ENCODE measurements around the gene IGFBP2.

DNA sequence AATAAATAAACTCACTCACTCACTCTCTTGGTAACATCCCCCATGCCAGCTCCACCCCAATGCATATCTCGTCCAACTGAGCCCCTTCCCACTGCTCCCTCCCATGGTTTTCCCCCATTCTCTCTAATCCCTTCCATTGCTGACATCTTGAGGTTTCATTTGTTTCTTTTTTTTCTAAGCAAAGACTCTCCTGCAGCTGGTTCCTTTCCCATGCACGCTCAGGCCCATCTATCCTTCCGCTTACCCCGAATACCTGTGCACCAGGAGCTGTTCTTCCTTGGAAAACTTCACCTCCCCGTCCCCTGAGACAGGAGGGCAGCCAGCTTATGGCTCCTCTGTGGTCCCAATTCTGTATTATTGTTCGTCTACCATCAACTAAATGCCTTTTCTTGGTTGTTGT lies 41.7 kb upstream of the IGFBP2 start:
- no peak for TF ChIP-seq ARNT (IDR thresholded peaks at IDR 0.05)
- no peak for TF ChIP-seq SP1 (IDR thresholded peaks at IDR 0.05)
- no peak for TF ChIP-seq ZNF384 (IDR thresholded peaks at IDR 0.05)
- TF ChIP-seq FOXM1 (IDR thresholded peaks at IDR 0.05; ENCODE audit: borderline replicate concordance): no peak
- TF ChIP-seq TARDBP (IDR thresholded peaks at IDR 0.05): no peak
- no peak for TF ChIP-seq CTBP1 (IDR thresholded peaks at IDR 0.05; ENCODE audit: borderline replicate concordance)
- no peak for TF ChIP-seq FOXK2 (IDR thresholded peaks at IDR 0.05)
- no peak for TF ChIP-seq HDGF (IDR thresholded peaks at IDR 0.05; ENCODE audit: borderline replicate concordance)
- no peak for TF ChIP-seq NFRKB (IDR thresholded peaks at IDR 0.05)
- TF ChIP-seq FOXA1 (IDR thresholded peaks at IDR 0.05): no peak
- TF ChIP-seq LEF1 (IDR thresholded peaks at IDR 0.05; ENCODE audit: borderline replicate concordance): no peak

Data from HEK293T (cell line).